ENCODE data around the gene NBL1.

The NBL1 gene

DNA sequence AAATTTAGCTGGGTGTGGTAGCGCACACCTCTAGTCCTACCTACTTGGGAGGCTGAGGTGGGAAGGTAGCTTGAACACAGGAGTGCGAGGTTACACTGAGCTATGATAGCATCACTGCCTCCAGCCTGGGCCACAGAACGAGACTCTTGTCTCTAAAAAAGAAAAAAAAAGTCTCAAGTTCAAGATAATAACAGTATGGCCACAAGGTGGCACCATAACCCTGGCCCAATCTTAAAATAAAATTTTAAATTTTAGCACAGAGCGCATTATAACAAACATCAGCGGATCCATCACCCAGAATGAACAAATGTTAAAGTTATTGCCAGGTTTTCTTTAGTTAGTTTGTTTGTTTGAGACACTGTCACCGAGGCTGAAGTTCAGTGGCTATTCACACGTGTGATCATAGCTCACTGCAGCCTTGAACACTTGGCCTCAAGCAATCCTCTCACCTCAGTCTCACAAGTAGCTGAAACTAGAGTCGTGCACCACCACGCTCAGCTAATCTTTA lies 17.7 kb downstream of the NBL1 start:
- no peak for DNase-seq
- ATAC-seq (replicated peaks) = no peak
- H3K36me3 Mint-ChIP-seq = no peaks in the 10 kb centered on the region
- H3K9me3 Mint-ChIP-seq = no peaks in the 10 kb centered on the region
- H3K27ac Mint-ChIP-seq = no peak overlapping the region
- H3K4me3 Mint-ChIP-seq = no peak overlapping the region
- peaks cover 42% of the 10 kb centered on the region in 2 donors for H3K27me3 Mint-ChIP-seq
- peaks cover 9 to 12% of the 10 kb centered on the region in 2 donors for H3K4me1 Mint-ChIP-seq

DNA sequence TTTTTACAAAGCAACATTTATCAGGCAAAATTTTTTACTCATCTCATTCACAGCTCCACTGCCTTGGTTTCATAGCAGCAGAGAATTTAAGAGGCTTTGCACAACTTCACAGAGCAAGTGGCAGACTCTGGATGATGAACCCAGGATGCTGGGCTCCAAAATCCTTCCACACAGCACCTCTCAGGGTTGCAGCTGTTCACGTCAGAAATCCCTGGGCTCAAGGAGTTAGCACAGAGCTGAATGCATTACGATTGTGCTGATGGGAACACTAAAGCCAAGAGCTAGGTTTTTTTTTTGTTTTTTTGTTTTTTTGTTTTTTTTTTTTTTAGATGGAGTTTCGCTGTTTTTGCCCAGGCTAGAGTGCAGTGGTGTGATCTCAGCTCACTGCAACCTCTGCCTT lies 18.2 kb downstream of the NBL1 start:
- H3K36me3 Mint-ChIP-seq = no peaks in the 10 kb centered on the region

DNA sequence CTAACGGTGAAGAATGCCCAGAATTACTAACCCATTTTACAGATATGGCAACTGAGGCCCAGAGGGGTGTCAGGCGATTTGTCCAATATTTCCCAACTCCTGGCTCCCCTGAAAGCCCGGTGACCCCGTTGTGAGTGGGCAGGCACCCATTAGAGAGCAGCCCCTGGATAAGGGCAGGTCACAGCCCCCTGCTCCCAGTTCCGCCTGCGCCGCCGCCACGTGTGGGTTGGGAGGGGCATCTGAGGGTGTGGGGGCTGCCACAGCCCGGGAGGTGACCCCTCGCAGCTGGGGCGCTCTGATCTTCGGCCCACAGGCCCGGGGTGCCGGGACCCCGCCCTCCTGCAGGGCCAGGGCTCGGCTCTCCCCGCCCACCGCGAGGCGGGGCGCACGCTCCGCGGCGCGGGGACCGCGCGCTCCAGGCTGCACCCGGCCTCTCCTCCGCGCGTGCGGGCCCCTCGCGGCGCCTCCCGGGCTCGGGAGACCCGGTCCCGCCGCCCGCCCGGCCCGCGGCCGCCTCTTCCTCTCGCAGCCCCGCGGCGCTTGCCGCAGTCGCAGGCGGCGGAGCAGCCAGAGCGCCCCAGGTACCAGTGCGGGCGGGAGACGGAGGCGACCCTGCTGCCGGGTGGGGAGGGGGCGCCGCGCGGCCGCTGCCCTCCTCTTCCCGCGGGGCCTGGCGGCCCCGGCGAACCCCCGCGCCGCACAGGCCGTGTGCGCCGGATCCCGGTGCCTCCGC lies 20.5 kb downstream of the NBL1 start, which contains the start of gene HTR6:
HTR6 (plus strand) TSS at position 423 of the 733 bp plus-strand sequence. CDS start 879 bp downstream, outside the sequence.
- H3K9me3 Mint-ChIP-seq = no peaks in the 10 kb centered on the region
- no peak for DNase-seq
- H3K27me3 Mint-ChIP-seq = peaks cover 55 to 62% of the 10 kb centered on the region in 2 donors
- ATAC-seq (replicated peaks) = peak; percentile 24 to 29
- H3K4me1 Mint-ChIP-seq = peaks cover 7 to 9% of the 10 kb centered on the region in 2 donors
- no peaks in the 10 kb centered on the region for H3K36me3 Mint-ChIP-seq
- peak within 1 kb of the TSS; percentile 67 to 73 for H3K4me3 Mint-ChIP-seq
- H3K27ac Mint-ChIP-seq = no peak within 1 kb of the TSS

More for the DNA sequence above, 18.2 kb downstream of the NBL1 start:
- no peak overlapping the region for H3K27ac Mint-ChIP-seq
- no peak overlapping the region for H3K4me3 Mint-ChIP-seq
- DNase-seq (no peak), ATAC-seq (replicated peaks) (no peak)
- H3K9me3 Mint-ChIP-seq = no peaks in the 10 kb centered on the region
- peaks cover 9 to 12% of the 10 kb centered on the region in 2 donors for H3K4me1 Mint-ChIP-seq
- peaks cover 47% of the 10 kb centered on the region in 2 donors for H3K27me3 Mint-ChIP-seq

DNA sequence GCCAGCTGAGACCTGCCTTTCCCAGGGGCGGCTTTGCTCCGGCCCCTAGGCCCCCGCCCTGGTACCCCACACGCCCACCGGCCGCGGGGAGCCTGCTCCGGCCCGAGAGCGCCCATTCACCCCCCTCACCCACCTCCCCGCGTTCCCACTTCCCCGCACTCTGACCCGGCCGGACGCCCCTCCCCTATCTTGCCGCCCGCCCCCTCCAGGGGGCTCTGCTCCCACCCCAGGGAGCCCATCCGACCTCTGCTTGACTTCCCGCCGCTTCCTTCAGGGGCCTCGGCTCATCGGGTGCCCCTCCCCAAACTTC lies 21.0 kb downstream of the NBL1 start:
- H3K27ac Mint-ChIP-seq = no peak overlapping the region
- peak overlapping the region; percentile 67 to 73 for H3K4me3 Mint-ChIP-seq
- no peaks in the 10 kb centered on the region for H3K36me3 Mint-ChIP-seq
- DNase-seq = no peak
- no peaks in the 10 kb centered on the region for H3K9me3 Mint-ChIP-seq
- ATAC-seq (replicated peaks) = no peak
- H3K27me3 Mint-ChIP-seq = peaks cover 56 to 67% of the 10 kb centered on the region in 2 donors
- peaks cover 4 to 6% of the 10 kb centered on the region in 2 donors for H3K4me1 Mint-ChIP-seq

DNA sequence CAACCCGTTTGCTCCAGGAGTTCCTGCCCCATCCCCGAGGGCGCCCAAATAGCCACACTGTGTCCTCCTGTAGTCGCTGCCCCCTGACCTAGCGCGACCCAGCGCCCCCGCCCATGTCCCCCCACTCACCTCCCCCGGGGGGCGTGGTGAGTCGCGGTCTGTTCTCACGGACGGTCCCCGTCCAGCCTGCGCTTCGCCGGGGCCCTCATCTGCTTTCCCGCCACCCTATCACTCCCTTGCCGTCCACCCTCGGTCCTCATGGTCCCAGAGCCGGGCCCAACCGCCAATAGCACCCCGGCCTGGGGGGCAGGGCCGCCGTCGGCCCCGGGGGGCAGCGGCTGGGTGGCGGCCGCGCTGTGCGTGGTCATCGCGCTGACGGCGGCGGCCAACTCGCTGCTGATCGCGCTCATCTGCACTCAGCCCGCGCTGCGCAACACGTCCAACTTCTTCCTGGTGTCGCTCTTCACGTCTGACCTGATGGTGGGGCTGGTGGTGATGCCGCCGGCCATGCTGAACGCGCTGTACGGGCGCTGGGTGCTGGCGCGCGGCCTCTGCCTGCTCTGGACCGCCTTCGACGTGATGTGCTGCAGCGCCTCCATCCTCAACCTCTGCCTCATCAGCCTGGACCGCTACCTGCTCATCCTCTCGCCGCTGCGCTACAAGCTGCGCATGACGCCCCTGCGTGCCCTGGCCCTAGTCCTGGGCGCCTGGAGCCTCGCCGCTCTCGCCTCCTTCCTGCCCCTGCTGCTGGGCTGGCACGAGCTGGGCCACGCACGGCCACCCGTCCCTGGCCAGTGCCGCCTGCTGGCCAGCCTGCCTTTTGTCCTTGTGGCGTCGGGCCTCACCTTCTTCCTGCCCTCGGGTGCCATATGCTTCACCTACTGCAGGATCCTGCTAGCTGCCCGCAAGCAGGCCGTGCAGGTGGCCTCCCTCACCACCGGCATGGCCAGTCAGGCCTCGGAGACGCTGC lies 21.7 kb downstream of the NBL1 start:
- Mint-ChIP-seq H3K9me3 (no peaks in the 10 kb centered on the region), H3K4me1 (peaks cover 4 to 6% of the 10 kb centered on the region in 2 donors), H3K27me3 (peaks cover 53 to 70% of the 10 kb centered on the region in 2 donors), H3K36me3 (no peaks in the 10 kb centered on the region), H3K27ac (no peak overlapping the region), H3K4me3 (peak overlapping the region; percentile 67 to 74)
- DNase-seq (no peak), ATAC-seq (replicated peaks) (no peak)

DNA sequence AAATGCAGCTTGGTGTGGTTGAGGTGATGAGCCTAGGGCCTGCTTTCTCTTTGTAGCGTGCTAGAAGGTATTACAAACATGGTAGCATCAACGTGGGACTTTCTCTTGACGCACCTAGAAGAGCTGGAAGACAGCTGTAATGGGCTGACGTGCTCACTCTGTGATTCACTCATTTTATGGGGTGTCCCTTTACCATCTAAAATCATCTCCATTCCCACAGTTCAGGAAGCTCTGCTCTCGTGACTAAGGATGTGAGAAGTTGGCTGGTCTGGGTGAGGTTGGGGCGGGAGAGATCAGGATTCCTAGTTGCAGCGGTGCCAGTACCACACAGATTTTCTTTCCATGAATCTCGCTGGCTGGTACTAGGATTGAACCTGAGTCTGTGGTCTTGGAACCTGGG lies 24.8 kb downstream of the NBL1 start:
- ATAC-seq (replicated peaks) (no peak), DNase-seq (no peak)
- Mint-ChIP-seq H3K9me3 (no peaks in the 10 kb centered on the region), H3K4me1 (peaks cover 4 to 6% of the 10 kb centered on the region in 2 donors), H3K36me3 (no peaks in the 10 kb centered on the region), H3K27me3 (peaks cover 57 to 71% of the 10 kb centered on the region in 2 donors), H3K27ac (no peak overlapping the region), H3K4me3 (no peak overlapping the region)

DNA sequence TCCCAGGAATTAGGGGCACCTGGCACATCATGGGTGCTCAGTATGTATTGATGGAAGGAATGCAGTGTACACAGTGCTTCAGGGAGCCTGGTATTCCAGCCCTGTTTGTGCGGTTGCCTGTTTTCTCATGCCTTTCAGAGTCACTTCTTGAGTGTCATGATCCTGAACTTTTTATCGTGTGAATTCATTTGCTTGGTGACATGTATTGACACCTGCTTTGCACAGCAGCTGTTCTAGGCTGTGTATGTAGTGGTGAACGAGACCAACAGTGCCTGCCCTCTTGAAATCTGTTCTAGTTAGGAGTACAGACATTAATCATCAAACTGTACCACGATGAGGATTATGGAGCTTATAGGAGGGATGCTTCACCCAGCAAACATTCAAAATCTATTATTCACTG lies 26.7 kb downstream of the NBL1 start:
- no peaks in the 10 kb centered on the region for H3K36me3 Mint-ChIP-seq
- no peaks in the 10 kb centered on the region for H3K9me3 Mint-ChIP-seq
- DNase-seq (no peak), ATAC-seq (replicated peaks) (no peak)
- H3K4me1 Mint-ChIP-seq = peaks cover 3 to 4% of the 10 kb centered on the region in 2 donors
- H3K27me3 Mint-ChIP-seq = peaks cover 51 to 72% of the 10 kb centered on the region in 2 donors
- no peak overlapping the region for H3K27ac Mint-ChIP-seq
- H3K4me3 Mint-ChIP-seq = no peak overlapping the region

DNA sequence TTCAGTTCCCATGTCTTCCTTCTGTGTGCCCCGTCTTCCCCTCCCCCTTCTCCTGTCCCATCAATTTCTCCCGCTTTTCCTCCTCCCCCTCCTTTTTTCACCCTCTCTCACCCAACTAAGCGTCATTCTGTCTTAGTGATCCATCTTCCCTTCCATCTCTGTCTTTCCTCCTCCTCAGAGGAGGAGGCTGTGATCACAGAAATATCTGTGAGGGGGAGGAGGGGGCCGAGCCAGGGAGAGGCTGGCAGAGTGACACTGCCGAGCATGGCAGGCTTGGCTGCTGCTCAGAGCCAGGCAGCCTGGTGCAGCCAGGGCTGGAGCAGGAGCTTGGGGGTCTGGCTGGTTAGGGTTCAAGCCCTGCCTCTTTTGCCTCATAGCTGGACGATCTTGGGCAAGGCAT lies 28.1 kb downstream of the NBL1 start:
- Mint-ChIP-seq H3K27me3 (peaks cover 46 to 59% of the 10 kb centered on the region in 2 donors), H3K4me3 (no peak overlapping the region), H3K9me3 (no peaks in the 10 kb centered on the region), H3K4me1 (no peaks in the 10 kb centered on the region), H3K36me3 (no peaks in the 10 kb centered on the region), H3K27ac (no peak overlapping the region)
- ATAC-seq (replicated peaks) = no peak
- DNase-seq = no peak

DNA sequence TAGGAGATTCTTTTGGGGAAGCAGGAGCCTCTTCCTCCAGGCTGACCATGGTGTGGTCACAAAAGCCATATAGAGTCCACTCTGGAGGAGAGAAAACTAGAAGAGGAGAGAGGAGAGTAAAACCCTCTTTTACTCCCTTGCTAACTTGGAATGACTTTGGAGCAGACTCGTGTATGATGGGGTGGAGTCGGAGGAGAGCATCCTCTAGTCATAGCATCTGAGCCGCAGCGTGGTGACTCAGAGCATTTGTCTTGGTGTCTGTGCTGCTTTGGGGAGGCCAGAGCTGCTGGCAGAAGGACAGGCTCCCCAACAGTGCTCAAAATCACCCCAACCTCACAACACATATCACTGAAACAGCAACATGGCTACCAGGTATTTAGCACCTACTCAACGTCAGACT lies 31.7 kb downstream of the NBL1 start:
- no peak for ATAC-seq (replicated peaks)
- Mint-ChIP-seq H3K27ac (no peak overlapping the region), H3K4me3 (no peak overlapping the region)

DNA sequence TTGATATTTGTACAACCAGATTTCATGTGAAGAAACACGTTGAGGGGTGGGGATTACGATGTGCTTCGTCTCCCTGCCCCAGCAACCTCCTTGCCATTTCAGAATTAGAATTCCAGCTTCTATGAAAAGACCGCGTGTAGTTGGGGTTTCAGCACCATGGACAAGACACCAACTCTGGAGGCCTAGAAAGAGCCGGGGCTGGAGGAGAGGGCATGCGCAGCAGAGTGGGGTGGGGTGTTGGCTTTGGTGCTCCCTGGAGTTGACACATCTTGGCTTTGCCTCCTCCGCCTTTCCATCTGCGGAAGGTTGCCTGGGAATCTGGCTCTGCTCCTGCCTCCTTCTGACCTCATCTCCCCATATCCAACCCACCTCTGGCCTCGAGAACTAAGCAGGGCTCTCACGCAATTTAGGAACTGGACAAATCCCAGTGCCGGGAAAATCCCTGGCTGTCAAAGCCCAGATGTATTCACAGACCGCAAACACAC lies 32.4 kb downstream of the NBL1 start:
- Mint-ChIP-seq H3K27ac (no peak overlapping the region), H3K36me3 (no peaks in the 10 kb centered on the region), H3K4me3 (no peak overlapping the region), H3K27me3 (peaks cover 24 to 26% of the 10 kb centered on the region in 2 donors), H3K4me1 (no peaks in the 10 kb centered on the region), H3K9me3 (no peaks in the 10 kb centered on the region)
- DNase-seq (no peak), ATAC-seq (replicated peaks) (no peak)

More for the DNA sequence above, 31.7 kb downstream of the NBL1 start:
- DNase-seq = no peak
- Mint-ChIP-seq H3K9me3 (no peaks in the 10 kb centered on the region), H3K27me3 (peaks cover 28% of the 10 kb centered on the region in 2 donors), H3K4me1 (no peaks in the 10 kb centered on the region), H3K36me3 (no peaks in the 10 kb centered on the region)

DNA sequence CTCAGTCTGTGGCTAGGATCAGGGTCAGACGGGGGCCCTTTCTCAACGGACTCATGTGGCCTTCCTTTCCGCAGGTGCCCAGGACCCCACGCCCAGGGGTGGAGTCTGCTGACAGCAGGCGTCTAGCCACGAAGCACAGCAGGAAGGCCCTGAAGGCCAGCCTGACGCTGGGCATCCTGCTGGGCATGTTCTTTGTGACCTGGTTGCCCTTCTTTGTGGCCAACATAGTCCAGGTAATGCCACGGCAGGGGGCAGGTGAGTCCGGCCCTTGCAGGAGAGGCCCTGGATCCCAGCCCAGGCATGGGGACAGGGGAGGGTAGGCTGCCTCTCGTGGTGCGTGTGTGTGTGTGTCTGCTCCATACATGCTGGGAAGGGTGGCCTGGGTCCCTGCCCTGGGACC lies 34.4 kb downstream of the NBL1 start:
- no peak for ATAC-seq (replicated peaks)
- no peaks in the 10 kb centered on the region for H3K4me1 Mint-ChIP-seq
- DNase-seq = no peak
- no peaks in the 10 kb centered on the region for H3K9me3 Mint-ChIP-seq
- peak overlapping the region; percentile 71 for H3K27ac Mint-ChIP-seq
- peaks cover 15% of the 10 kb centered on the region in 2 donors for H3K27me3 Mint-ChIP-seq
- H3K4me3 Mint-ChIP-seq = no peak overlapping the region
- peaks cover 0 to 5% of the 10 kb centered on the region in 2 donors for H3K36me3 Mint-ChIP-seq

DNA sequence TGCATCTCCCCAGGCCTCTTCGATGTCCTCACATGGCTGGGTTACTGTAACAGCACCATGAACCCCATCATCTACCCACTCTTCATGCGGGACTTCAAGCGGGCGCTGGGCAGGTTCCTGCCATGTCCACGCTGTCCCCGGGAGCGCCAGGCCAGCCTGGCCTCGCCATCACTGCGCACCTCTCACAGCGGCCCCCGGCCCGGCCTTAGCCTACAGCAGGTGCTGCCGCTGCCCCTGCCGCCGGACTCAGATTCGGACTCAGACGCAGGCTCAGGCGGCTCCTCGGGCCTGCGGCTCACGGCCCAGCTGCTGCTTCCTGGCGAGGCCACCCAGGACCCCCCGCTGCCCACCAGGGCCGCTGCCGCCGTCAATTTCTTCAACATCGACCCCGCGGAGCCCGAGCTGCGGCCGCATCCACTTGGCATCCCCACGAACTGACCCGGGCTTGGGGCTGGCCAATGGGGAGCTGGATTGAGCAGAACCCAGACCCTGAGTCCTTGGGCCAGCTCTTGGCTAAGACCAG lies 34.9 kb downstream of the NBL1 start:
- H3K9me3 Mint-ChIP-seq = no peaks in the 10 kb centered on the region
- peaks cover 0 to 5% of the 10 kb centered on the region in 2 donors for H3K36me3 Mint-ChIP-seq
- H3K27ac Mint-ChIP-seq = peak overlapping the region; percentile 71
- H3K4me1 Mint-ChIP-seq = no peaks in the 10 kb centered on the region
- DNase-seq (no peak), ATAC-seq (replicated peaks) (no peak)
- H3K4me3 Mint-ChIP-seq = no peak overlapping the region
- peaks cover 15% of the 10 kb centered on the region in 2 donors for H3K27me3 Mint-ChIP-seq

DNA sequence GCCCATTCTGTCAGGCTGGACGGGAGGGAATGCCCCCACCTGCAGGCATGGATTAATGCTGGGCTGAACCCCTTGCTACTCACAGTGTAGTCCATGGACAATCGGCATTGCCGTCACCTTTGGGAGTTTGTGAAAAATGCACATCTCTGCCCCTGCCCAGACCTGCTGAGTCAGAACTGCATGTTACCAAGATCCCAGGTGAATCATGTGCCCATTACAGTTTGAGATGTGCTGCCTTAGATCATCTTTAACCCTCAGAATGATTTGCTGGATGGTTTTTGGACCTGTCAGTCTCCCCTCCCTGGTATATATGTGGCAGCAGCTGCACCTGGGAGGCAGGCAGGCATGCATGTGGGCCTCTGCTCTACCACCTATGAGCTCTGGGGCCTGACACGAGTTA lies 35.6 kb downstream of the NBL1 start:
- ATAC-seq (replicated peaks) = no peak
- H3K4me3 Mint-ChIP-seq = no peak overlapping the region
- H3K9me3 Mint-ChIP-seq = no peaks in the 10 kb centered on the region
- no peaks in the 10 kb centered on the region for H3K4me1 Mint-ChIP-seq
- peaks cover 12 to 15% of the 10 kb centered on the region in 2 donors for H3K27me3 Mint-ChIP-seq
- H3K36me3 Mint-ChIP-seq = peaks cover under 1 to 5% of the 10 kb centered on the region in 2 donors
- no peak overlapping the region for H3K27ac Mint-ChIP-seq
- DNase-seq = no peak

DNA sequence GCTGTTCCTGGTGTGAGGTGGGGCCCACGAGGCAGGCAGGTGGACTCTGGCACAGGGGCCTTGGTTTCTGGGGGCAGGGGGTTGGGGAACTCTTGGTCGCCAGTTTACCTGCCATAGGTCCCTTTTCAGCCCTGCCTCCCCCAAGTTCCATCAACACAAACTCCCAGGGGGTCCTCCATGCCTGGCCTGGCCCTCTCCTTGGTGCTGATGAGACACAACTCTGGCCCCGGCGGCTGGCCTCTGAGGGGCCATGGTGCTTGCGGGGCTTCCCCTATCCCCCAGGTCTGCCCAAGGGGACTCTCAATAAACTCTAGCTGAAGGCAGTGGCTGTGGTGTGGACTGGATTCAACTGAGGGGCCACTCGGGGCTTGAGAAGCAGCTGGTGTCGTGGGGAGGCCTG lies 36.5 kb downstream of the NBL1 start:
- H3K27ac Mint-ChIP-seq = no peak overlapping the region
- DNase-seq (no peak), ATAC-seq (replicated peaks) (no peak)
- H3K27me3 Mint-ChIP-seq = peaks cover 2 to 11% of the 10 kb centered on the region in 2 donors
- no peaks in the 10 kb centered on the region for H3K4me1 Mint-ChIP-seq
- H3K4me3 Mint-ChIP-seq = no peak overlapping the region
- peaks cover 4 to 8% of the 10 kb centered on the region in 2 donors for H3K36me3 Mint-ChIP-seq
- H3K9me3 Mint-ChIP-seq = no peaks in the 10 kb centered on the region
